ENCODE measurements around the gene OR52B6.

OR52B6 gene

GRCh38 chr11:5546457-5546856, 34.2 kb upstream of the OR52B6 start:
- H3K9me3 Mint-ChIP-seq: no peaks in the 10 kb centered on the region
- H3K27ac Mint-ChIP-seq: no peak overlapping the region
- H3K27me3 Mint-ChIP-seq (ENCODE audit: low read depth, poor library complexity): no peaks in the 10 kb centered on the region
- H3K36me3 Mint-ChIP-seq (ENCODE audit: low read depth): no peaks in the 10 kb centered on the region
- DNase-seq: no peak
- no peak overlapping the region for H3K4me3 Mint-ChIP-seq
- TF ChIP-seq CTCF (IDR thresholded peaks at IDR 0.05): no peak
- no peaks in the 10 kb centered on the region for H3K4me1 Mint-ChIP-seq

GRCh38 chr11:5547982-5548381, 32.7 kb upstream of the OR52B6 start:
- DNase-seq: no peak
- H3K9me3 Mint-ChIP-seq: no peaks in the 10 kb centered on the region
- no peaks in the 10 kb centered on the region for H3K4me1 Mint-ChIP-seq
- H3K27me3 Mint-ChIP-seq (ENCODE audit: low read depth, poor library complexity): peaks cover 3% of the 10 kb centered on the region
- H3K27ac Mint-ChIP-seq: no peak overlapping the region
- no peaks in the 10 kb centered on the region for H3K36me3 Mint-ChIP-seq (ENCODE audit: low read depth)
- TF ChIP-seq CTCF (IDR thresholded peaks at IDR 0.05): no peak
- no peak overlapping the region for H3K4me3 Mint-ChIP-seq

GRCh38 chr11:5548440-5548839, 32.2 kb upstream of the OR52B6 start, which contains the start of gene OR52H1:
OR52H1 (minus strand) TSS chr11:5548540; CDS start chr11:5545505, 3,035 bp downstream.
- Mint-ChIP-seq H3K9me3 (no peaks in the 10 kb centered on the region), H3K36me3 (ENCODE audit: low read depth) (no peaks in the 10 kb centered on the region), H3K27ac (no peak within 1 kb of the TSS), H3K4me1 (no peaks in the 10 kb centered on the region), H3K27me3 (ENCODE audit: low read depth, poor library complexity) (peaks cover 3% of the 10 kb centered on the region), H3K4me3 (no peak within 1 kb of the TSS)
- no peak for TF ChIP-seq CTCF (IDR thresholded peaks at IDR 0.05)
- DNase-seq: no peak

GRCh38 chr11:5550440-5551095, 30.1 kb upstream of the OR52B6 start:
- no peaks in the 10 kb centered on the region for H3K9me3 Mint-ChIP-seq
- TF ChIP-seq CTCF (IDR thresholded peaks at IDR 0.05): no peak
- DNase-seq: no peak
- H3K4me3 Mint-ChIP-seq: no peak overlapping the region
- no peak overlapping the region for H3K27ac Mint-ChIP-seq
- H3K27me3 Mint-ChIP-seq (ENCODE audit: low read depth, poor library complexity): peaks cover 3% of the 10 kb centered on the region
- H3K4me1 Mint-ChIP-seq: no peaks in the 10 kb centered on the region
- H3K36me3 Mint-ChIP-seq (ENCODE audit: low read depth): no peaks in the 10 kb centered on the region

GRCh38 chr11:5553343-5553742, 27.3 kb upstream of the OR52B6 start:
- H3K4me3 Mint-ChIP-seq: no peak overlapping the region
- no peak overlapping the region for H3K27ac Mint-ChIP-seq
- H3K27me3 Mint-ChIP-seq (ENCODE audit: low read depth, poor library complexity): peaks cover 7% of the 10 kb centered on the region
- peaks cover 8% of the 10 kb centered on the region for H3K4me1 Mint-ChIP-seq
- no peak for DNase-seq
- H3K36me3 Mint-ChIP-seq (ENCODE audit: low read depth): no peaks in the 10 kb centered on the region
- no peak for TF ChIP-seq CTCF (IDR thresholded peaks at IDR 0.05)
- H3K9me3 Mint-ChIP-seq: no peaks in the 10 kb centered on the region

- no peak for TF ChIP-seq CTCF (IDR thresholded peaks at IDR 0.05)
- H3K27ac Mint-ChIP-seq: no peak overlapping the region
- no peak overlapping the region for H3K4me3 Mint-ChIP-seq
- peaks cover 8% of the 10 kb centered on the region for H3K4me1 Mint-ChIP-seq
- peaks cover 5% of the 10 kb centered on the region for H3K27me3 Mint-ChIP-seq (ENCODE audit: low read depth, poor library complexity)
- H3K36me3 Mint-ChIP-seq (ENCODE audit: low read depth): no peaks in the 10 kb centered on the region
- H3K9me3 Mint-ChIP-seq: no peaks in the 10 kb centered on the region
- DNase-seq: no peak
Observed at GRCh38 chr11:5556596-5557188, 24.0 kb upstream of the OR52B6 start.
